ENCODE results near the gene LBH. TPM values are rescaled to one million over a fixed set of nuclear protein-coding genes. Genes with fewer than 3 reads are reported as not detected.

The LBH gene
- total RNA-seq, 1 donor from 2014 or later = 16.7 TPM

DNA sequence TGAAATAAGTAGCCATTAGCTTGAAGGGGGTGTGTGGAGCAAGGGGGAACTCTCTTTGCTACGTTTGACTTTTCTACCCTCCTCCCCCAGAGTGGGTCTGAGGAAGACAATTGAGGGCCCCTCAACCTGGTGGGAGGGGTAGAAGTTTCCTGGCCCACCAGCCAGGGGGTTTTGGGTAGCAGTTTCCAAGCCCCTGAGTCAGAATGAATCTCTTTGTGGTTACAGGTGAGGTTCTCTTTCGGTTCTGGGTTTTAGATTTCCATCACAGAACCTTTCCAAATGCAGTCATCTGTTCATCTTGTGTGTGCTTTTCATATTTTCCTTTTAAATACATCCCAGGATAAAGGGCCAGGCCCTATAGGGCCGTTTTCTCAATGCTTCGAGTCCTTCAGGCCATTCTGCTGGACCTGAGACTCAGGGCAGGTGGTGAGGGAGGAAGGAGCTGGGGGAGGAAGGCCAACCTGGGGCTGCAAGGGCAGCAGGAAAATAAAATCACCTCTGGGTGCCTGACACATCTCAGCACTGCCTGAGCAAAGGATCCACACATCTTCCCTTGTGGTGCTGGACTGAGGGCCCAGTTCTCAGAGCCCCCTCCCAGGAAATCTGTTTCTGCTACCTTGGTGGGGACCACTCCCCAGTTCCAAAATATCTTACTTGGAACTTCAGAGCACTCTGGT is 4.7 kb downstream of the LBH start:
- Mint-ChIP-seq H3K27me3 (ENCODE audit: low read depth) (peaks cover 24% of the 10 kb centered on the region), H3K4me1 (peaks cover 16% of the 10 kb centered on the region), H3K9me3 (peaks cover 3% of the 10 kb centered on the region), H3K36me3 (ENCODE audit: low read depth) (peaks cover 3% of the 10 kb centered on the region), H3K27ac (ENCODE audit: unreplicated experiment) (no peak overlapping the region), H3K4me3 (no peak overlapping the region)
- TF ChIP-seq, protein P1, sequence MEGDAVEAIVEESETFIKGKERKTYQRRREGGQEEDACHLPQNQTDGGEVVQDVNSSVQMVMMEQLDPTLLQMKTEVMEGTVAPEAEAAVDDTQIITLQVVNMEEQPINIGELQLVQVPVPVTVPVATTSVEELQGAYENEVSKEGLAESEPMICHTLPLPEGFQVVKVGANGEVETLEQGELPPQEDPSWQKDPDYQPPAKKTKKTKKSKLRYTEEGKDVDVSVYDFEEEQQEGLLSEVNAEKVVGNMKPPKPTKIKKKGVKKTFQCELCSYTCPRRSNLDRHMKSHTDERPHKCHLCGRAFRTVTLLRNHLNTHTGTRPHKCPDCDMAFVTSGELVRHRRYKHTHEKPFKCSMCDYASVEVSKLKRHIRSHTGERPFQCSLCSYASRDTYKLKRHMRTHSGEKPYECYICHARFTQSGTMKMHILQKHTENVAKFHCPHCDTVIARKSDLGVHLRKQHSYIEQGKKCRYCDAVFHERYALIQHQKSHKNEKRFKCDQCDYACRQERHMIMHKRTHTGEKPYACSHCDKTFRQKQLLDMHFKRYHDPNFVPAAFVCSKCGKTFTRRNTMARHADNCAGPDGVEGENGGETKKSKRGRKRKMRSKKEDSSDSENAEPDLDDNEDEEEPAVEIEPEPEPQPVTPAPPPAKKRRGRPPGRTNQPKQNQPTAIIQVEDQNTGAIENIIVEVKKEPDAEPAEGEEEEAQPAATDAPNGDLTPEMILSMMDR (conservative IDR thresholded peaks at IDR 0.05) = no peak
- DNase-seq (ENCODE audit: low read depth, low spot score) = no peak

DNA sequence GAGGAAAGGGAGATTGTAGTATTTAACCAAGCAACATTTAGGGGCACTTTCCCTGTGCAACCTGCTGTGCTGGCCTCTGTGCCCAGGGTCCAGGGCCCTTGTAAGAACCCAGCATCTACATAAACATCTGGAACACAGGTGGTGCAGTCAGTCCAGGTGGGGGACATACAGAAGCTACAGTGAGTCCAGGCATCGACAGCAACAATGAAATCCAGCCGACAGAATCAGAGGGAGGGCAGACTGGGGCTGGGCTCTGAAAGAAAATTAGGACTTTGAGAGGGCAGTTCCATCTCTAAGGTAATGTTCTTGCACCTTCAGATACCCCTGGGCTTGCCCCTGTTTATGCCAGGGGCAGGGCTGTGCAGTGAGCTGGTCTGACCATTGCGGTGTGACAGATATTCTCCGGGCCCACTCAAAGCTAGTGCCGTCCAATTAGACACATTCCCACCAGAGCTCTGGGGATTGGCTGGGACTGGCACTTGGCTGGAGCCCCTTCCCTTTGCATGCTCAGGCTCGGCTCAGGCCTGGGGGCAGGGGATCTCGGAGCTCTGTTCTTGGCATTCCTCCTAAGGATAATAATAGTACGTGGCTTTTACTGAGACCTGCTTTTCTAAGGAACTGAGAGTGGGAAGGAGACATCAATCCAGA is 5.4 kb downstream of the LBH start:
- TF ChIP-seq, protein P1 (conservative IDR thresholded peaks at IDR 0.05) = no peak
- Mint-ChIP-seq H3K9me3 (peaks cover 3% of the 10 kb centered on the region), H3K27me3 (ENCODE audit: low read depth) (peaks cover 24% of the 10 kb centered on the region), H3K36me3 (ENCODE audit: low read depth) (peaks cover 3% of the 10 kb centered on the region), H3K27ac (ENCODE audit: unreplicated experiment) (no peak overlapping the region), H3K4me3 (no peak overlapping the region), H3K4me1 (peaks cover 16% of the 10 kb centered on the region)
- no peak for DNase-seq (ENCODE audit: low read depth, low spot score)

DNA sequence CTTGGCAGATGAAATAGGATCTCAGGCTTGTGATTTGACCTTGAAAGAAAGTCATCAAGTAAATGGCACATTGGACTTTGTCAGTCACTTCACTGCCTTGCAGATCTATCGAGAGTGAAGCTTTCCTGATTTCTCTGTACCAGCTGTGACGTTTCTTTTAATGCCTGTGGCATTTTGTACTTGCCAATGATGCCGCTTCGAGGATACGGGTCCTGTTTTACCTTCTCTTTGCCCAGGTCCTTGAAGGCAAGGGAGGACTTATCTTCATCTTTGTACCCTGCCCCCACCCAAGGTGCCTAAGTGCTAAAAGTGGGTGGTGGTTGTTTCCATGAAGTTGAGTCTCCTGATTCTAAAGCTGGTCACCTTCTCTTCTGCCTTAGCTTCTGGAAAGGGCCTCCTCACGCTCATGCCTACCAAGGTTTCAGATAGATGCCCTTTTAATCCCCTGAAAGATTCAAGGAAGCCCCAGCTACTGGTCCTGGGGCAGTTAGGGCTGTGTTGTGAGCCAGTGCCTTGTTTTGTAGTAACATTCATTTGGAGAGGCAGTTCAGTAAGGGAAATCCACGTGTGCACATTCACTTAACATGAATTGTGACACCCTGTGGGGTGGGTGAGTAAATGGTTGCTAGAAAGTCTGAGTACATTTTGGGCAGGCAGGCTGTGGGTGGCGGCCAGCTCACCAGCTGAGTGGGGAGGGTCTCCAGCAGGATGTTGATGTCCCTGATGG is 6.1 kb downstream of the LBH start:
- H3K4me3 Mint-ChIP-seq = no peak overlapping the region
- H3K4me1 Mint-ChIP-seq = peaks cover 16% of the 10 kb centered on the region
- no peak for DNase-seq (ENCODE audit: low read depth, low spot score)
- TF ChIP-seq, protein P1 (conservative IDR thresholded peaks at IDR 0.05) = no peak
- H3K27ac Mint-ChIP-seq (ENCODE audit: unreplicated experiment) = no peak overlapping the region
- H3K27me3 Mint-ChIP-seq (ENCODE audit: low read depth) = peaks cover 24% of the 10 kb centered on the region
- peaks cover 3% of the 10 kb centered on the region for H3K9me3 Mint-ChIP-seq
- H3K36me3 Mint-ChIP-seq (ENCODE audit: low read depth) = peaks cover 3% of the 10 kb centered on the region

DNA sequence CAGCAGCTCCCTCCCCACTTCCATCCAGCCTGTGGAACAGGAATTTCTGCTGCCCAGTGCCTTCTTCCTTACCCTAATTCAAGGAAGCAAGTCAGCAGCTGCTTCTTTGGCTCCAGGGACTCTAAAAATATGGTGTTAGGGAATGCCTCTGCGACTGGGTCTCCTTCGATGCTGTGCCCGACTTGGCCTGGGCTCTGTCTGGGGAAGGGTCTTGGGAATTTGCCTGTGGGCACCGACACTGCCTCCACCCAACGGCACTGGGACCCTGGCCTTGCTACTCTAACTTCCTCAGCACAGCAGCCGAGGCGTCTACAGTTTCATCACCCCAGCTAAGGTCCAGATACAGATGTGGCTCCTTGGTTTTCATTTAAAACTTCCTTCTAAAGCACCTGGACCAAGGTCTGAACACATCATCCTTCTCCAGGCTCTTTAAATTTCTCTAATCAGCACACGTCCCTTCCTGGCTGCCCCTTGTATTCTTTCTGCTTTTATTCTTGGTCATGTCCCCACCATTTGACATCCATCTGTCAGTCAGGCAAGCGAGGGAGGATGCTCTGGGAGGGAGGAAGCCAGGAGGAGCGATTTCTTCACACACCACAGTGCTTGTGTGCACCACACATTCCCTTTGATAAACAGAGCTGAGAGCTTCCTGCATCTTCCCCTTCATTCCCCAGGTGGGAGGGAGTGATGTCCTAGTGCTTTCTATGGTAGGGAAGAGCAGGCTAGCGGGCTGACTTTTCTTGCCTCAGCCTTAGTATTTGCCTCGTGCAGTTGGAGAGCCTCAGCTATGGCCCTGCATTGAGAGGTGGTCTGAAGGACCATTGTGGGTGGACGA is 6.8 kb downstream of the LBH start:
- H3K27ac Mint-ChIP-seq (ENCODE audit: unreplicated experiment) = no peak overlapping the region
- peaks cover 16% of the 10 kb centered on the region for H3K4me1 Mint-ChIP-seq
- no peak overlapping the region for H3K4me3 Mint-ChIP-seq
- TF ChIP-seq, protein P1 (conservative IDR thresholded peaks at IDR 0.05) = no peak
- DNase-seq (ENCODE audit: low read depth, low spot score) = no peak
- H3K27me3 Mint-ChIP-seq (ENCODE audit: low read depth) = peaks cover 17% of the 10 kb centered on the region
- H3K9me3 Mint-ChIP-seq = peaks cover 3% of the 10 kb centered on the region
- peaks cover 3% of the 10 kb centered on the region for H3K36me3 Mint-ChIP-seq (ENCODE audit: low read depth)
